SK-N-SH (cell line): ENCODE measurements around the gene SEMA4D. TPM values are rescaled to one million over a fixed set of nuclear protein-coding genes. Genes with fewer than 3 reads are reported as not detected.

Source experiments
- CTCF ChIA-PET: fragments of 300-600, 350-600 bp; formaldehyde crosslinking; extraction: SDS; loops from one replicate; lab custom pipeline; 2021; lab: Yijun Ruan, JAX
- POLR2A ChIA-PET: fragments of 350-600 bp; sonication (Branson Sonifier 250); formaldehyde crosslinking; extraction: SDS; loops from one replicate; lab custom pipeline; 2020; ENCODE audit warnings: antibody characterized with exemption, inconsistent platforms; lab: Yijun Ruan, JAX
- DNase-seq: peaks from one replicate; pipeline ENCODE4 v3.0.0; 2012
- H2AFZ ChIP-seq: fragments of 200-600 bp; sonication (generic); 2 replicates; pipeline ENCODE4 v1.8.1; 2016; ENCODE audit warnings: antibody characterized with exemption, mild to moderate bottlenecking, low read depth
- H3F3A ChIP-seq: fragments of 200-600 bp; sonication (generic); replicated peaks from 2 replicates; pipeline ENCODE3; 2016; ENCODE audit warnings: antibody characterized with exemption, mild to moderate bottlenecking; ENCODE audit not compliant: insufficient read depth
- H3K27ac ChIP-seq, 2 experiments: fragments of 200-500 bp in 1 of 2; fragments of 200-600 bp in 1 of 2; sonication (Bioruptor generic) in 1 of 2; sonication (generic), shearing (Covaris generic) in 1 of 2; 2 replicates each; pipeline versions ENCODE4 v1.5.1 to v1.6.1; 2014 to 2016; ENCODE audit warnings: low read depth in 2 of 2, inconsistent platforms in 1 of 2, low read length in 1 of 2, mild to moderate bottlenecking in 1 of 2, mixed read lengths in 1 of 2
- H3K27me3 ChIP-seq: fragments of 200-600 bp; sonication (generic), shearing (Covaris generic); 2 replicates; pipeline ENCODE4 v1.6.1; 2016; ENCODE audit warnings: mixed run types; ENCODE audit not compliant: insufficient read depth
- H3K36me3 ChIP-seq, 2 experiments: fragments of 200-500 bp in 1 of 2; fragments of 200-600 bp in 1 of 2; sonication (Bioruptor generic) in 1 of 2; sonication (generic) in 1 of 2; replicated peaks in 1 of 2; 2 replicates each; pipeline versions ENCODE3 to v1.5.1; 2014 to 2016; ENCODE audit warnings: low read length in 1 of 2, mild to moderate bottlenecking in 1 of 2; ENCODE audit not compliant: insufficient read depth in 2 of 2, control insufficient read depth in 1 of 2
- H3K4me1 ChIP-seq, 2 experiments: fragments of 200-500 bp in 1 of 2; fragments of 200-600 bp in 1 of 2; sonication (Bioruptor generic) in 1 of 2; sonication (generic), shearing (Covaris generic) in 1 of 2; 2 replicates each; pipeline versions ENCODE4 v1.5.1 to v1.6.1; 2014 to 2016; ENCODE audit warnings: low read depth in 1 of 2, low read length in 1 of 2, mixed run types in 1 of 2; ENCODE audit not compliant: insufficient read depth in 2 of 2, control insufficient read depth in 1 of 2
- H3K4me2 ChIP-seq: fragments of 200-600 bp; sonication (generic), shearing (Covaris generic); 2 replicates; pipeline ENCODE4 v1.6.1; 2017; ENCODE audit warnings: mixed run types
- H3K4me3 ChIP-seq, 2 experiments: fragments of 200-500 bp in 1 of 2; fragments of 200-600 bp in 1 of 2; sonication (Bioruptor generic) in 1 of 2; sonication (generic), shearing (Covaris generic) in 1 of 2; 2 replicates each; pipeline versions ENCODE4 v1.5.1 to v1.8.1; 2014 to 2016; ENCODE audit warnings: low read depth in 2 of 2, inconsistent platforms in 1 of 2, low read length in 1 of 2, mild to moderate bottlenecking in 1 of 2, mixed read lengths in 1 of 2, moderate library complexity in 1 of 2
- H3K79me2 ChIP-seq: fragments of 200-600 bp; sonication (generic); 2 replicates; pipeline ENCODE4 v1.8.1; 2017; ENCODE audit warnings: mild to moderate bottlenecking; ENCODE audit not compliant: insufficient read depth
- H3K9ac ChIP-seq: fragments of 200-600 bp; sonication (generic); 2 replicates; pipeline ENCODE4 v1.6.1; 2017; ENCODE audit warnings: mixed run types
- H3K9me2 ChIP-seq: fragments of 200-600 bp; sonication (generic); 2 replicates; pipeline ENCODE4 v1.6.1; 2017; ENCODE audit warnings: mixed run types
- H3K9me3 ChIP-seq: fragments of 200-600 bp; sonication (generic); 2 replicates; pipeline ENCODE4 v1.6.1; 2017; ENCODE audit warnings: mixed run types, mild to moderate bottlenecking, moderate library complexity
- H4K20me1 ChIP-seq: fragments of 200-600 bp; sonication (generic); 2 replicates; pipeline ENCODE4 v1.6.1; 2017; ENCODE audit warnings: mild to moderate bottlenecking, mixed run types; ENCODE audit not compliant: insufficient read depth
- ELF1 ChIP-seq: IDR thresholded peaks from 2 replicates; pipeline ENCODE4 v1.4.0; 2012
- EP300 ChIP-seq, 2 experiments: IDR thresholded peaks; 2 replicates each; pipeline versions ENCODE4 v1.4.0 to v1.6.1; 2012; ENCODE audit warnings: borderline replicate concordance in 1 of 2, low read depth in 1 of 2, low read length in 1 of 2
- FOSL2 ChIP-seq: IDR thresholded peaks from 2 replicates; pipeline ENCODE4 v1.4.0; 2012; ENCODE audit warnings: low read depth, mild to moderate bottlenecking, moderate library complexity, borderline replicate concordance
- FOXM1 ChIP-seq: IDR thresholded peaks from 2 replicates; pipeline ENCODE4 v1.4.0; 2012; ENCODE audit warnings: low read depth, mild to moderate bottlenecking
- PBX3 ChIP-seq: IDR thresholded peaks from 2 replicates; pipeline ENCODE4; 2012
- REST ChIP-seq: IDR thresholded peaks from 2 replicates; pipeline ENCODE4 v1.6.1; 2012; ENCODE audit warnings: mild to moderate bottlenecking, low read depth, low read length, moderate library complexity
- SIN3A ChIP-seq: IDR thresholded peaks from 2 replicates; pipeline ENCODE4 v1.6.1; 2012; ENCODE audit warnings: low read depth, mild to moderate bottlenecking, low read length, moderate library complexity, borderline replicate concordance
- TEAD4 ChIP-seq: IDR thresholded peaks from 2 replicates; pipeline ENCODE4 v1.4.0; 2012; ENCODE audit warnings: mild to moderate bottlenecking, borderline replicate concordance; ENCODE audit not compliant: insufficient read depth
- USF1 ChIP-seq: IDR thresholded peaks from 2 replicates; pipeline ENCODE4 v1.4.0; 2012; ENCODE audit warnings: low read depth, borderline replicate concordance
- USF2 ChIP-seq: fragments of 150-350 bp; IDR thresholded peaks from 2 replicates; pipeline ENCODE4 v1.6.1; 2017; ENCODE audit warnings: antibody characterized with exemption, low read length, low read depth, borderline replicate concordance
- ZBTB33 ChIP-seq: IDR thresholded peaks from 2 replicates; pipeline ENCODE4 v1.4.0; 2012; ENCODE audit warnings: low read depth, borderline replicate concordance
- WGBS: methylation state at CpG from one replicate; pipeline ENCODE4 v1.1.6; 2017; ENCODE audit warnings: low lambda C conversion rate; 5-methylcytosine and 5-hydroxymethylcytosine counted together
- polyA plus RNA-seq, 3 experiments: library from polyadenylated mRNA; depleted of rRNA; stranded (reverse); fragments of >200 nt; gene quantifications; 2 replicates each; pipeline ENCODE4 v1.2.3, GENCODE V29; 2012

The SEMA4D gene
- polyA plus RNA-seq, 1 of the 3 experiments (the other 2 are of a cell fraction): 4.8 TPM

- no peak overlapping the region for H2AFZ ChIP-seq
- H3F3A ChIP-seq: no peaks in the 10 kb centered on the region
- POLR2A ChIA-PET: no interaction called here
- H3K27ac ChIP-seq: no peak overlapping the region; a peak in 1 of 4 replicates
- no peak for TF ChIP-seq PBX3
- no peak for TF ChIP-seq ELF1
- no peak for TF ChIP-seq REST
- TF ChIP-seq, all 33 proteins: peak for 0
- H3K36me3 ChIP-seq: no peaks in the 10 kb centered on the region
- DNase-seq: no peak
- H3K79me2 ChIP-seq: no peaks in the 10 kb centered on the region
- peaks cover 0 to 33% of the 10 kb centered on the region in 2 experiments; a peak in 1 of 4 replicates for H3K4me1 ChIP-seq
- H3K9ac ChIP-seq: no peak overlapping the region
- no peak overlapping the region for H3K4me2 ChIP-seq
- H3K9me2 ChIP-seq: no peaks in the 10 kb centered on the region
- H3K9me3 ChIP-seq: no peaks in the 10 kb centered on the region
- no peaks in the 10 kb centered on the region for H4K20me1 ChIP-seq
- no peak overlapping the region for H3K4me3 ChIP-seq
- H3K27me3 ChIP-seq: no peaks in the 10 kb centered on the region
- WGBS: 89% methylated on average over 7 of the region's 11 CpGs
- CTCF ChIA-PET: interaction anchor here (0.9 to 1.6 kb wide), 3 partner anchors 14 to 101 kb away, joined by 3 to 4 read pairs (median 4); no protein-coding TSS in a partner anchor
These were observed 49.5 kb downstream of the SEMA4D start for GRCh38 chr9:89448381-89448780.

- no peaks in the 10 kb centered on the region for H3K36me3 ChIP-seq
- no peak overlapping the region for H3K4me3 ChIP-seq
- peaks cover 0 to 33% of the 10 kb centered on the region in 2 experiments; a peak in 1 of 4 replicates for H3K4me1 ChIP-seq
- no peak overlapping the region for H2AFZ ChIP-seq
- no peaks in the 10 kb centered on the region for H3K79me2 ChIP-seq
- no peak overlapping the region for H3K4me2 ChIP-seq
- H3K9me2 ChIP-seq: no peaks in the 10 kb centered on the region
- H3F3A ChIP-seq: no peaks in the 10 kb centered on the region
- TF ChIP-seq ELF1 (no peak), USF1 (no peak), SIN3A (no peak), USF2 (no peak), FOSL2 (no peak), ZBTB33 (no peak), FOXM1 (no peak), TEAD4 (no peak), EP300 (IDR thresholded peaks at IDR 0.05; ENCODE audit: borderline replicate concordance in 1 of 2, low read depth in 1 of 2, low read length in 1 of 2) (no peak)
- H3K9ac ChIP-seq: no peak overlapping the region
- H3K27ac ChIP-seq: no peak overlapping the region
- CTCF ChIA-PET: interaction anchor here (1.2 to 1.6 kb wide), 2 partner anchors 15 to 102 kb away, joined by 4 read pairs; no protein-coding TSS in a partner anchor
- no peaks in the 10 kb centered on the region for H4K20me1 ChIP-seq
- POLR2A ChIA-PET: no interaction called here
- no peaks in the 10 kb centered on the region for H3K27me3 ChIP-seq
- DNase-seq: no peak
- H3K9me3 ChIP-seq: no peaks in the 10 kb centered on the region
- whole genome bisulfite sequencing: 86% methylated on average over 7 of the region's 8 CpGs
These were observed 50.5 kb downstream of the SEMA4D start for GRCh38 chr9:89447416-89447815.
